ENCODE results near the gene TLL2.

TLL2 gene

GRCh38 chr10:96368971-96369370 is 144.8 kb downstream of the TLL2 start:
- no peak for TF ChIP-seq CTBP1 (IDR thresholded peaks at IDR 0.05; ENCODE audit: borderline replicate concordance)
- no peak for TF ChIP-seq ZNF384 (IDR thresholded peaks at IDR 0.05)
- TF ChIP-seq ELF4 (IDR thresholded peaks at IDR 0.05), result no peak
- no peak for TF ChIP-seq NFRKB (IDR thresholded peaks at IDR 0.05)
- TF ChIP-seq HDGF (IDR thresholded peaks at IDR 0.05; ENCODE audit: borderline replicate concordance), result no peak
- TF ChIP-seq SUZ12 (IDR thresholded peaks at IDR 0.05), result no peak
- DNase-seq (ENCODE audit: extremely low spot score), result no peak
- POLR2A ChIA-PET, result no interaction called here
- CTCF ChIA-PET, result interaction anchor here (0.6 kb wide), 1 partner anchor 260 kb away, joined by 7 read pairs; no protein-coding TSS in a partner anchor

GRCh38 chr10:96367470-96367869 is 146.3 kb downstream of the TLL2 start:
- CTCF ChIA-PET, result no interaction called here
- no peak for DNase-seq (ENCODE audit: extremely low spot score)
- TF ChIP-seq ELF4 (IDR thresholded peaks at IDR 0.05) (no peak), CTBP1 (IDR thresholded peaks at IDR 0.05; ENCODE audit: borderline replicate concordance) (no peak), TARDBP (IDR thresholded peaks at IDR 0.05) (no peak), LEF1 (IDR thresholded peaks at IDR 0.05; ENCODE audit: borderline replicate concordance) (no peak), NFRKB (IDR thresholded peaks at IDR 0.05) (no peak), FOXM1 (IDR thresholded peaks at IDR 0.05; ENCODE audit: borderline replicate concordance) (no peak), HDGF (IDR thresholded peaks at IDR 0.05; ENCODE audit: borderline replicate concordance) (no peak), SUZ12 (IDR thresholded peaks at IDR 0.05) (no peak), FOXK2 (IDR thresholded peaks at IDR 0.05) (no peak)
- POLR2A ChIA-PET, result no interaction called here

- CTCF ChIA-PET, result interaction anchor here (1.7 kb wide), 1 partner anchor 32 kb away, joined by 5 read pairs; no protein-coding TSS in a partner anchor
Observed at GRCh38 chr10:96366508-96366907, 147.2 kb downstream of the TLL2 start.

GRCh38 chr10:96365571-96365970 is 148.2 kb downstream of the TLL2 start:
- POLR2A ChIA-PET, result interaction anchor here (0.6 to 1.2 kb wide), 2 partner anchors 9 to 36 kb away, joined by 3 to 4 read pairs; no protein-coding TSS in a partner anchor
- CTCF ChIA-PET, result interaction anchor here (0.5 to 1.9 kb wide), 3 partner anchors 9 to 1069 kb away, joined by 3 to 11 read pairs (median 5); no protein-coding TSS in a partner anchor
- DNase-seq (ENCODE audit: extremely low spot score), result no peak
- no peak for TF ChIP-seq TARDBP (IDR thresholded peaks at IDR 0.05)
- no peak for TF ChIP-seq FOXM1 (IDR thresholded peaks at IDR 0.05; ENCODE audit: borderline replicate concordance)
- TF ChIP-seq ELF4 (IDR thresholded peaks at IDR 0.05), result no peak
- TF ChIP-seq SP1 (IDR thresholded peaks at IDR 0.05), result no peak
- TF ChIP-seq SUZ12 (IDR thresholded peaks at IDR 0.05), result no peak
- no peak for TF ChIP-seq FOXA1 (IDR thresholded peaks at IDR 0.05)
- no peak for TF ChIP-seq CTBP1 (IDR thresholded peaks at IDR 0.05; ENCODE audit: borderline replicate concordance)
- TF ChIP-seq NFRKB (IDR thresholded peaks at IDR 0.05), result no peak
- TF ChIP-seq ARNT (IDR thresholded peaks at IDR 0.05), result no peak
- no peak for TF ChIP-seq ZNF384 (IDR thresholded peaks at IDR 0.05)

More at GRCh38 chr10:96366508-96366907, 147.2 kb downstream of the TLL2 start:
- TF ChIP-seq FOXA1 (IDR thresholded peaks at IDR 0.05) (no peak), SP1 (IDR thresholded peaks at IDR 0.05) (no peak), BHLHE40 (IDR thresholded peaks at IDR 0.05; ENCODE audit: borderline replicate concordance) (no peak), CTBP1 (IDR thresholded peaks at IDR 0.05; ENCODE audit: borderline replicate concordance) (no peak), SUZ12 (IDR thresholded peaks at IDR 0.05) (no peak), PKNOX1 (IDR thresholded peaks at IDR 0.05) (no peak)
- no peak for DNase-seq (ENCODE audit: extremely low spot score)
- POLR2A ChIA-PET, result no interaction called here

- CTCF ChIA-PET, result no interaction called here
- TF ChIP-seq L3MBTL2 (conservative IDR thresholded peaks at IDR 0.05) (no peak), ZNF384 (IDR thresholded peaks at IDR 0.05) (no peak), PKNOX1 (IDR thresholded peaks at IDR 0.05) (no peak), HDGF (IDR thresholded peaks at IDR 0.05; ENCODE audit: borderline replicate concordance) (no peak), SP1 (IDR thresholded peaks at IDR 0.05) (no peak), SUZ12 (IDR thresholded peaks at IDR 0.05) (no peak), FOXA1 (IDR thresholded peaks at IDR 0.05) (no peak), FOXM1 (IDR thresholded peaks at IDR 0.05; ENCODE audit: borderline replicate concordance) (no peak), LEF1 (IDR thresholded peaks at IDR 0.05; ENCODE audit: borderline replicate concordance) (no peak)
- DNase-seq (ENCODE audit: extremely low spot score), result no peak
Observed at GRCh38 chr10:96360766-96361165, 153.0 kb downstream of the TLL2 start.

GRCh38 chr10:96360331-96360730 is 153.4 kb downstream of the TLL2 start:
- ChIA-PET CTCF (no interaction called here), POLR2A (no interaction called here)
- no peak for TF ChIP-seq FOXA1 (IDR thresholded peaks at IDR 0.05)
- no peak for TF ChIP-seq FOXM1 (IDR thresholded peaks at IDR 0.05; ENCODE audit: borderline replicate concordance)
- TF ChIP-seq HDGF (IDR thresholded peaks at IDR 0.05; ENCODE audit: borderline replicate concordance), result no peak
- no peak for TF ChIP-seq FOXK2 (IDR thresholded peaks at IDR 0.05)
- no peak for TF ChIP-seq SUZ12 (IDR thresholded peaks at IDR 0.05)
- no peak for TF ChIP-seq BHLHE40 (IDR thresholded peaks at IDR 0.05; ENCODE audit: borderline replicate concordance)
- no peak for TF ChIP-seq L3MBTL2 (conservative IDR thresholded peaks at IDR 0.05)
- no peak for TF ChIP-seq CTBP1 (IDR thresholded peaks at IDR 0.05; ENCODE audit: borderline replicate concordance)
- no peak for TF ChIP-seq SP1 (IDR thresholded peaks at IDR 0.05)
- DNase-seq (ENCODE audit: extremely low spot score), result no peak

More at GRCh38 chr10:96360766-96361165, 153.0 kb downstream of the TLL2 start:
- POLR2A ChIA-PET, result no interaction called here

GRCh38 chr10:96359616-96360015 is 154.1 kb downstream of the TLL2 start:
- no peak for TF ChIP-seq ARNT (IDR thresholded peaks at IDR 0.05)
- TF ChIP-seq FOXA1 (IDR thresholded peaks at IDR 0.05), result no peak
- no peak for TF ChIP-seq LEF1 (IDR thresholded peaks at IDR 0.05; ENCODE audit: borderline replicate concordance)
- no peak for TF ChIP-seq L3MBTL2 (conservative IDR thresholded peaks at IDR 0.05)
- TF ChIP-seq FOXM1 (IDR thresholded peaks at IDR 0.05; ENCODE audit: borderline replicate concordance), result no peak
- no peak for TF ChIP-seq BHLHE40 (IDR thresholded peaks at IDR 0.05; ENCODE audit: borderline replicate concordance)
- TF ChIP-seq NFRKB (IDR thresholded peaks at IDR 0.05), result no peak
- no peak for TF ChIP-seq SUZ12 (IDR thresholded peaks at IDR 0.05)
- TF ChIP-seq HDGF (IDR thresholded peaks at IDR 0.05; ENCODE audit: borderline replicate concordance), result no peak
- no peak for TF ChIP-seq CTBP1 (IDR thresholded peaks at IDR 0.05; ENCODE audit: borderline replicate concordance)
- DNase-seq (ENCODE audit: extremely low spot score), result no peak
- CTCF ChIA-PET, result no interaction called here
- POLR2A ChIA-PET, result no interaction called here

Data from HEK293T (cell line).